Adipocyte (in vitro differentiated cells): Measurements from ENCODE around the gene MRPL38.

Source experiments
- DNase-seq: peaks from one replicate; pipeline ENCODE4 v3.0.0-alpha.2; 2015; ENCODE audit warnings: low read depth
- H3K27me3 ChIP-seq: replicated peaks from 2 replicates; pipeline ENCODE4 v1.7.0; 2013; ENCODE audit warnings: mild to moderate bottlenecking, low read length, moderate library complexity; ENCODE audit not compliant: control insufficient read depth, insufficient read depth
- H3K36me3 ChIP-seq: 2 replicates; pipeline ENCODE4 v1.7.0; 2013; ENCODE audit warnings: low read length, mild to moderate bottlenecking, moderate library complexity; ENCODE audit not compliant: control insufficient read depth, insufficient read depth, severe bottlenecking
- H3K4me1 ChIP-seq: 2 replicates; pipeline ENCODE4 v1.7.0; 2013; ENCODE audit warnings: mild to moderate bottlenecking, low read length, moderate library complexity; ENCODE audit not compliant: control insufficient read depth, insufficient read depth
- H3K4me3 ChIP-seq: 2 replicates; pipeline ENCODE4 v1.7.0; 2013; ENCODE audit warnings: mild to moderate bottlenecking, low read length, moderate library complexity
- H3K9ac ChIP-seq: 2 replicates; pipeline ENCODE4 v1.7.0; 2013; ENCODE audit warnings: mild to moderate bottlenecking, low read length, moderate library complexity
- H3K9me3 ChIP-seq: 2 replicates; pipeline ENCODE4 v1.7.0; 2013; ENCODE audit warnings: mild to moderate bottlenecking, low read length, moderate library complexity; ENCODE audit not compliant: control insufficient read depth

The MRPL38 gene

DNA sequence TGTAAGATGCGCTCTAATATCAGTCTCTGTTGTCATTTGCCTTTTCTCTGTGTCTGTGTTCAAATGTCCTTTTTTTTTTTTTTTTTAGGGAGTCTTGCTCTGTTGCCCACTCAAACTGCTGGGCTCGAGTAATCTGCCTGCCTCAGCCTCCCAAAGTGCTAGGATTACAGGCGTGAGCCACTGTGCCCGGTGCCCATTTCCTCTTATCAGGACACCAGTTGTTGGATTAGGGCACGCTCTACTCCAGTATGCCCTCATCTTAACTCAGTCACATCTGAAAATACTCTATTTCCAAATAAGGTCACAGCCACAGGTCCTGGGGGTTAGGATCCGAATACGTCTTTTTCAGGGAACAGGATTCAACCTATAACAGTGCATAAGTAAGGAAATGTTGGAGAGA, 24.4 kb downstream of the MRPL38 start:
- H3K4me3 ChIP-seq: no peak overlapping the region
- H3K9ac ChIP-seq: no peak overlapping the region
- DNase-seq: no peak
- peaks cover 24% of the 10 kb centered on the region for H3K4me1 ChIP-seq
- no peaks in the 10 kb centered on the region for H3K36me3 ChIP-seq
- no peaks in the 10 kb centered on the region for H3K9me3 ChIP-seq
- no peaks in the 10 kb centered on the region for H3K27me3 ChIP-seq

GRCh38 chr17:75878174-75878998, 26.3 kb downstream of the MRPL38 start, which contains the start of gene TRIM47:
TRIM47 (minus strand) TSS chr17:75878581; CDS start chr17:75878548, 33 bp downstream.
- Histone ChIP-seq H3K4me3 (peak within 1 kb of the TSS; percentile 87), H3K27me3 (no peaks in the 10 kb centered on the region), H3K9ac (peak within 1 kb of the TSS; percentile 93), H3K9me3 (no peaks in the 10 kb centered on the region), H3K4me1 (peaks cover 31% of the 10 kb centered on the region), H3K36me3 (peaks cover 6% of the 10 kb centered on the region)
- peak; percentile 69 for DNase-seq

DNA sequence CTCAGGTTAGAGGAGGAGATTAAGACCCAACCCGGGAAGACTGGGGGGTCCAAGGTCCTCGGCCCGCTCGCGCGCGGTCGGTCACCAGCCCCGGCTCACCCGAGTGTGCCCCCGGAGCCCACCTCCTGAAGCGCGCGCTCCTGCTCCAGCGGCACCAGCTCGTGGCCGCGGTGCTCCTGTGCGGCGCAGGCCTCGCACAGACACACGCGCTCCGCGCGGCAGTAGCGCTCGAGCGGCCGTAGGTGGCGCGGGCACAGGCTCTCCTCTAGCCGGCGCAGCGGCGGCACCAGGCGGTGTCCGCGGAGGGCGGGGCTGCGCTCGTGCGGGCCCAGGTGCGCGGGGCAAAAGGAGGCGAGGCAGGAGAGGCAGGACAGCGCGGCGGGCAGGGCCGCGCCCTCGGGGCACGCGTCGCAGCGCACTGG, 26.9 kb downstream of the MRPL38 start:
- Histone ChIP-seq H3K9ac (peak overlapping the region; percentile 93), H3K4me1 (peaks cover 38% of the 10 kb centered on the region), H3K27me3 (no peaks in the 10 kb centered on the region), H3K4me3 (peak overlapping the region; percentile 87), H3K36me3 (peaks cover 6% of the 10 kb centered on the region), H3K9me3 (no peaks in the 10 kb centered on the region)
- peak; percentile 88 for DNase-seq

DNA sequence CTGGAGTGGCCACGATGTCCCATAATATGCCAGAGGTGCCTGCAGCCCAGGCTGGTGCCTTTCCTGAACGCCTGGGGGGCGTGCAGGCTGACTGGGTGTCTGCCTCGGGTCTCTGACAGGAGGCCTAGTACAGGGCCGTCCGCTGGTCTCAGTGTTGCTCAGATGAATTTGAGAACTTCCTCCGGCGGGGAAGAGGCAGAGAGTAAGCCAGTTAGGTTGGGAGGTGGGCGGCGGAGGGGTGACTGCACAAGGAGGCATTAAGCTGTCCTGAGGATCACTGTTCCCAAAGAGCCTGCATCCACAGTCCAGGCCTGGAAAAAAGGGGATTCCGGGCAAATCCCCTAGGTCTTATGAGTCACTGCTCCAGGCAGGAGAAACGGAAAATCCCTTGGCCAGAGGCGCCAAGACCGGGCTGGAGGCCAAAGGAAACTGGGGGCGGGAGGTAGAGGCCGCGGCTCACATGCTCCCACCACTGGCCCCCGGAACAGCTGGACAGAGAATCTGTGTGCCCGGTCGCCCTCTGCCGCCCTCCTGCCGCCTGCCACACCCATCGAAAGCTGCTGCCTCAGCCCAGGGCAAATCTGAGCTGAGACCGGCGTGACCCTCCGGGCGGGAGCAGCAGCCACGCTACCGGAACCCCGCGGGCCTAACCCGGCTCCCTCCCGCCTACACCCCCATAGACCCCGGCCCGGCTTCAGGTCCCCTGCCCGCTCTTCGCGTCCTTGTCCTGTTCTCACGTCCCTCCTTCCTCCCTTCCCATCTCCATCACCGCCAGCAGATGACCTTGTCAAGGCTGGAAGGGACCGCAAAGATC, 27.5 kb downstream of the MRPL38 start:
- DNase-seq: peak; percentile 97
- peaks cover 43% of the 10 kb centered on the region for H3K4me1 ChIP-seq
- no peaks in the 10 kb centered on the region for H3K9me3 ChIP-seq
- H3K27me3 ChIP-seq: no peaks in the 10 kb centered on the region
- H3K4me3 ChIP-seq: peak overlapping the region; percentile 87
- H3K9ac ChIP-seq: peak overlapping the region; percentile 93
- peaks cover 6% of the 10 kb centered on the region for H3K36me3 ChIP-seq

- peaks cover 43% of the 10 kb centered on the region for H3K4me1 ChIP-seq
- H3K4me3 ChIP-seq: peak overlapping the region; percentile 87
- H3K9ac ChIP-seq: peak overlapping the region; percentile 93
- no peaks in the 10 kb centered on the region for H3K9me3 ChIP-seq
- no peak for DNase-seq
- no peaks in the 10 kb centered on the region for H3K27me3 ChIP-seq
- peaks cover 6% of the 10 kb centered on the region for H3K36me3 ChIP-seq
Observed at GRCh38 chr17:75876190-75876937, 28.3 kb downstream of the MRPL38 start.

DNA sequence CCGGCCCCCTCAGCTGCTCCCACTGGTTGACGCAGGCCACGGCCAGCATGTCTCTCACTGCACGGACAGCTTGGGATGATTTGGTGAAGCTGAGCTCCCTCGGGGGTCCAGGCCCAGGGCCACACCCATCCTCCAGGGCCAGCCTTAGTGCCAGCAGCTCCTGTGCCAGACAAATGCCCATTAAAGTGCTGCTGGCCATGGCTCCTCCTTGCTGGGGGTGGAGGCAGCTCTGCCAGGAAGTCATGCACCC, 28.8 kb downstream of the MRPL38 start:
- Histone ChIP-seq H3K4me1 (peaks cover 43% of the 10 kb centered on the region), H3K4me3 (peak overlapping the region; percentile 87), H3K27me3 (no peaks in the 10 kb centered on the region), H3K9me3 (no peaks in the 10 kb centered on the region), H3K9ac (peak overlapping the region; percentile 93), H3K36me3 (peaks cover 6% of the 10 kb centered on the region)
- no peak for DNase-seq

GRCh38 chr17:75875182-75875939, 29.3 kb downstream of the MRPL38 start:
- Histone ChIP-seq H3K27me3 (no peaks in the 10 kb centered on the region), H3K4me3 (peak overlapping the region; percentile 87), H3K9ac (peak overlapping the region; percentile 93), H3K36me3 (peaks cover 6% of the 10 kb centered on the region), H3K4me1 (peaks cover 48% of the 10 kb centered on the region), H3K9me3 (no peaks in the 10 kb centered on the region)
- DNase-seq: no peak

GRCh38 chr17:75874323-75875181, 30.1 kb downstream of the MRPL38 start:
- H3K27me3 ChIP-seq: no peaks in the 10 kb centered on the region
- peaks cover 55% of the 10 kb centered on the region for H3K4me1 ChIP-seq
- no peak overlapping the region for H3K9ac ChIP-seq
- peaks cover 6% of the 10 kb centered on the region for H3K36me3 ChIP-seq
- no peaks in the 10 kb centered on the region for H3K9me3 ChIP-seq
- H3K4me3 ChIP-seq: no peak overlapping the region
- DNase-seq: no peak

GRCh38 chr17:75873587-75874322, 30.9 kb downstream of the MRPL38 start:
- Histone ChIP-seq H3K36me3 (peaks cover 6% of the 10 kb centered on the region), H3K4me3 (no peak overlapping the region), H3K4me1 (peaks cover 59% of the 10 kb centered on the region), H3K9ac (peak overlapping the region; percentile 42), H3K27me3 (no peaks in the 10 kb centered on the region), H3K9me3 (no peaks in the 10 kb centered on the region)
- DNase-seq: no peak
